Neutrophil (primary cell): ENCODE results near the gene MCL1.

Source experiments
- H3K27ac ChIP-seq: fragments of 200-600 bp; sonication (generic); 2 replicates; pipeline ENCODE4 v1.5.1; 2016; ENCODE audit warnings: mild to moderate bottlenecking, moderate library complexity
- H3K27me3 ChIP-seq: fragments of 200-600 bp; sonication (generic); 2 replicates; pipeline ENCODE4 v1.6.0; 2016; ENCODE audit warnings: mild to moderate bottlenecking
- H3K36me3 ChIP-seq: fragments of 200-600 bp; sonication (generic); 2 replicates; pipeline ENCODE4 v1.5.1; 2017
- H3K4me1 ChIP-seq, 2 experiments: fragments of 200-600 bp in 1 of 2; sonication (generic) in 1 of 2; 1 replicate in 1 of 2; 2 replicates in 1 of 2; pipeline versions ENCODE4 v1.5.1 to v1.6.1; 2013 to 2016; ENCODE audit warnings: low read depth in 1 of 2, low read length in 1 of 2, mild to moderate bottlenecking in 1 of 2, moderate library complexity in 1 of 2; ENCODE audit not compliant: control insufficient read depth in 1 of 2, insufficient read depth in 1 of 2
- H3K4me3 ChIP-seq, 2 experiments: fragments of 200-600 bp in 1 of 2; sonication (generic) in 1 of 2; 1 replicate in 1 of 2; 2 replicates in 1 of 2; pipeline ENCODE4 v1.5.1; 2013 to 2016; ENCODE audit warnings: low read depth in 1 of 2, low read length in 1 of 2, mild to moderate bottlenecking in 1 of 2, moderate library complexity in 1 of 2
- H3K9me3 ChIP-seq: fragments of 200-600 bp; sonication (generic); 2 replicates; pipeline ENCODE4 v1.5.1; 2016
- TF ChIP-seq, protein P1 (sequence below): fragments of 200-600 bp; sonication (generic); IDR thresholded peaks from 2 replicates; pipeline ENCODE4 v1.5.1; 2016; ENCODE audit warnings: antibody characterized with exemption

MCL1 gene

GRCh38 chr1:150558303-150558704 is 21.1 kb downstream of the MCL1 start:
- no peaks in the 10 kb centered on the region for H3K9me3 ChIP-seq
- TF ChIP-seq, protein P1, sequence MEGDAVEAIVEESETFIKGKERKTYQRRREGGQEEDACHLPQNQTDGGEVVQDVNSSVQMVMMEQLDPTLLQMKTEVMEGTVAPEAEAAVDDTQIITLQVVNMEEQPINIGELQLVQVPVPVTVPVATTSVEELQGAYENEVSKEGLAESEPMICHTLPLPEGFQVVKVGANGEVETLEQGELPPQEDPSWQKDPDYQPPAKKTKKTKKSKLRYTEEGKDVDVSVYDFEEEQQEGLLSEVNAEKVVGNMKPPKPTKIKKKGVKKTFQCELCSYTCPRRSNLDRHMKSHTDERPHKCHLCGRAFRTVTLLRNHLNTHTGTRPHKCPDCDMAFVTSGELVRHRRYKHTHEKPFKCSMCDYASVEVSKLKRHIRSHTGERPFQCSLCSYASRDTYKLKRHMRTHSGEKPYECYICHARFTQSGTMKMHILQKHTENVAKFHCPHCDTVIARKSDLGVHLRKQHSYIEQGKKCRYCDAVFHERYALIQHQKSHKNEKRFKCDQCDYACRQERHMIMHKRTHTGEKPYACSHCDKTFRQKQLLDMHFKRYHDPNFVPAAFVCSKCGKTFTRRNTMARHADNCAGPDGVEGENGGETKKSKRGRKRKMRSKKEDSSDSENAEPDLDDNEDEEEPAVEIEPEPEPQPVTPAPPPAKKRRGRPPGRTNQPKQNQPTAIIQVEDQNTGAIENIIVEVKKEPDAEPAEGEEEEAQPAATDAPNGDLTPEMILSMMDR: no peak
- no peaks in the 10 kb centered on the region for H3K27me3 ChIP-seq
- no peak overlapping the region for H3K4me3 ChIP-seq
- H3K27ac ChIP-seq: peak overlapping the region; percentile 32
- H3K4me1 ChIP-seq: peaks cover 60 to 61% of the 10 kb centered on the region in 2 experiments
- H3K36me3 ChIP-seq: peaks cover 88% of the 10 kb centered on the region

- Histone ChIP-seq H3K9me3 (no peaks in the 10 kb centered on the region), H3K36me3 (peaks cover 83% of the 10 kb centered on the region), H3K27ac (peak overlapping the region; percentile 32), H3K4me3 (no peak overlapping the region), H3K4me1 (peaks cover 60 to 61% of the 10 kb centered on the region in 2 experiments), H3K27me3 (no peaks in the 10 kb centered on the region)
- TF ChIP-seq, protein P1: no peak
These were observed 21.6 kb downstream of the MCL1 start for GRCh38 chr1:150557813-150558212.

- Histone ChIP-seq H3K27me3 (no peaks in the 10 kb centered on the region), H3K27ac (no peak overlapping the region), H3K9me3 (no peaks in the 10 kb centered on the region), H3K36me3 (peaks cover 76% of the 10 kb centered on the region), H3K4me1 (peaks cover 60 to 61% of the 10 kb centered on the region in 2 experiments), H3K4me3 (no peak overlapping the region)
- TF ChIP-seq, protein P1: no peak
These were observed 22.3 kb downstream of the MCL1 start for GRCh38 chr1:150557065-150557600.

GRCh38 chr1:150555971-150556865 is 23.2 kb downstream of the MCL1 start:
- Histone ChIP-seq H3K9me3 (no peaks in the 10 kb centered on the region), H3K27me3 (no peaks in the 10 kb centered on the region), H3K4me1 (peaks cover 61 to 64% of the 10 kb centered on the region in 2 experiments), H3K4me3 (no peak overlapping the region), H3K36me3 (peaks cover 69% of the 10 kb centered on the region), H3K27ac (peak overlapping the region; percentile 18)
- TF ChIP-seq, protein P1: no peak

- peak overlapping the region; percentile 13 for H3K27ac ChIP-seq
- peaks cover 3% of the 10 kb centered on the region for H3K27me3 ChIP-seq
- H3K36me3 ChIP-seq: peaks cover 63% of the 10 kb centered on the region
- TF ChIP-seq, protein P1: no peak
- peaks cover 61 to 64% of the 10 kb centered on the region in 2 experiments for H3K4me1 ChIP-seq
- no peaks in the 10 kb centered on the region for H3K9me3 ChIP-seq
- no peak overlapping the region for H3K4me3 ChIP-seq
These were observed 24.0 kb downstream of the MCL1 start for GRCh38 chr1:150555198-150555970.
